Stimulated activated CD4-positive, alpha-beta T cell treated with anti-CD3 and anti-CD28 coated beads, TNF-alpha, amount 100 ng/mL, for 48 hours (primary cell): ENCODE results near the gene IGFBPL1.

Source experiments
- DNase-seq, 3 donors: peaks; one replicate each; pipeline ENCODE4 v3.0.0-alpha.2; 2020; ENCODE audit warnings: low read depth in 3 of 3

IGFBPL1 gene

DNA sequence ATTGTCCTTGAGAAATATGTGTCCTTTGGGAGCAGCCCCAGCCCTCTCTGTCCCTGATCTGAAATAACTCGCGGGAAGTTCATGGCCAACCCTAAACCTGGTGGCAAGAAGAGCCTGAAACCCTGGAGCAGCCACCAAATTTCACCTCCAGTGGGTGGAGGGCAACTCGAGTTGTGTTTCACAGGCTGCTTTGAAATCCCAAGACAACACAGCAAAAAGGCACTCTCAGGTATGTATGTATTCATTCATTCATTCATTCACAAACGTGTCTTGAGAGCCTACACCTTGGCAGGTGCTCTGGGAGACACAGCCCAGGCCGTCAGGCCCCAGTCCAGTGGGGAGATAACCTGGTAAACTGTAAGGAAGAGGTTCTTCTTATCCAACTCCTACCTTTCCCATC, 67.4 kb downstream of the IGFBPL1 start:
- no peak for DNase-seq
